GM20000 (cell line): ENCODE measurements around the gene MANF.

Source experiments
- DNase-seq: peaks from one replicate; pipeline ENCODE4 v3.0.0; 2012; ENCODE audit warnings: low spot score
- CTCF ChIP-seq: IDR thresholded peaks from 2 replicates; pipeline ENCODE4 v1.5.1; 2012; ENCODE audit warnings: mild to moderate bottlenecking, control low read depth; ENCODE audit errors: extremely low read depth, missing control alignments

Gene MANF

GRCh38 chr3:51343918-51344687 is 41.0 kb upstream of the MANF start:
- TF ChIP-seq CTCF, result no peak
- DNase-seq, result no peak

- no peak for TF ChIP-seq CTCF
Measured at GRCh38 chr3:51350751-51351150, 34.3 kb upstream of the MANF start.

GRCh38 chr3:51353131-51353530 is 32.0 kb upstream of the MANF start:
- no peak for TF ChIP-seq CTCF
- DNase-seq, result no peak

More at GRCh38 chr3:51350751-51351150, 34.3 kb upstream of the MANF start:
- no peak for DNase-seq

- no peak for DNase-seq
- TF ChIP-seq CTCF, result no peak
Measured at GRCh38 chr3:51353691-51354090, 31.4 kb upstream of the MANF start.

- TF ChIP-seq CTCF, result no peak
Measured at GRCh38 chr3:51354172-51354571, 30.9 kb upstream of the MANF start.

GRCh38 chr3:51354731-51355615 is 30.1 kb upstream of the MANF start:
- no peak for DNase-seq
- TF ChIP-seq CTCF, result no peak

More at GRCh38 chr3:51354172-51354571, 30.9 kb upstream of the MANF start:
- DNase-seq, result no peak
